Endothelial cell (in vitro differentiated cells): ENCODE data around the gene SCD5. TPM values are rescaled to one million over a fixed set of nuclear protein-coding genes. Genes with fewer than 3 reads are reported as not detected.

Experiments used
- DNase-seq: peaks from one replicate; pipeline ENCODE4 v3.0.0; 2021; ENCODE audit warnings: low spot score
- H3K27ac Mint-ChIP-seq: one replicate; pipeline ENCODE4 v1.8.0; 2021; ENCODE audit warnings: mixed read lengths, inconsistent platforms; ENCODE audit not compliant: unreplicated experiment
- H3K27me3 Mint-ChIP-seq: one replicate; pipeline ENCODE4 v1.8.0; 2021; ENCODE audit warnings: mild to moderate bottlenecking, moderate library complexity, mixed read lengths, inconsistent platforms; ENCODE audit not compliant: unreplicated experiment
- H3K36me3 Mint-ChIP-seq: one replicate; pipeline ENCODE4 v1.8.0; 2021; ENCODE audit warnings: mild to moderate bottlenecking, low read depth, mixed read lengths, inconsistent platforms; ENCODE audit not compliant: unreplicated experiment
- H3K4me1 Mint-ChIP-seq: one replicate; pipeline ENCODE4 v1.8.0; 2021; ENCODE audit warnings: mild to moderate bottlenecking, mixed read lengths, inconsistent platforms; ENCODE audit not compliant: unreplicated experiment
- H3K4me3 Mint-ChIP-seq: one replicate; pipeline ENCODE4 v1.8.0; 2021; ENCODE audit warnings: mild to moderate bottlenecking, mixed read lengths, inconsistent platforms; ENCODE audit not compliant: unreplicated experiment
- H3K9me3 Mint-ChIP-seq: one replicate; pipeline ENCODE4 v1.8.0; 2021; ENCODE audit warnings: mixed read lengths, inconsistent platforms; ENCODE audit not compliant: unreplicated experiment
- total RNA-seq: library from RNA; stranded (reverse); fragmentation: NEBNext Ultra II Directional; extraction: Animal tissue kit (Norgen Biotek cat#: 25700); gene quantifications from one replicate; pipeline ENCODE4 v1.2.1, GENCODE V29; 2021; ENCODE audit not compliant: unreplicated experiment
- TF ChIP-seq, protein P1 (sequence below): fragments of 200-600 bp; sonication (generic); IDR thresholded peaks from one replicate; pipeline ENCODE4 v1.5.0; 2021; ENCODE audit warnings: antibody characterized with exemption; ENCODE audit not compliant: unreplicated experiment

The SCD5 gene
- total RNA-seq, 1 donor from 2014 or later = 0.38 TPM

- Mint-ChIP-seq H3K27ac (no peak overlapping the region), H3K27me3 (peaks cover 8% of the 10 kb centered on the region), H3K9me3 (no peaks in the 10 kb centered on the region), H3K36me3 (no peaks in the 10 kb centered on the region), H3K4me3 (no peak overlapping the region), H3K4me1 (peaks cover 5% of the 10 kb centered on the region)
- no peak for DNase-seq
- TF ChIP-seq, protein P1, sequence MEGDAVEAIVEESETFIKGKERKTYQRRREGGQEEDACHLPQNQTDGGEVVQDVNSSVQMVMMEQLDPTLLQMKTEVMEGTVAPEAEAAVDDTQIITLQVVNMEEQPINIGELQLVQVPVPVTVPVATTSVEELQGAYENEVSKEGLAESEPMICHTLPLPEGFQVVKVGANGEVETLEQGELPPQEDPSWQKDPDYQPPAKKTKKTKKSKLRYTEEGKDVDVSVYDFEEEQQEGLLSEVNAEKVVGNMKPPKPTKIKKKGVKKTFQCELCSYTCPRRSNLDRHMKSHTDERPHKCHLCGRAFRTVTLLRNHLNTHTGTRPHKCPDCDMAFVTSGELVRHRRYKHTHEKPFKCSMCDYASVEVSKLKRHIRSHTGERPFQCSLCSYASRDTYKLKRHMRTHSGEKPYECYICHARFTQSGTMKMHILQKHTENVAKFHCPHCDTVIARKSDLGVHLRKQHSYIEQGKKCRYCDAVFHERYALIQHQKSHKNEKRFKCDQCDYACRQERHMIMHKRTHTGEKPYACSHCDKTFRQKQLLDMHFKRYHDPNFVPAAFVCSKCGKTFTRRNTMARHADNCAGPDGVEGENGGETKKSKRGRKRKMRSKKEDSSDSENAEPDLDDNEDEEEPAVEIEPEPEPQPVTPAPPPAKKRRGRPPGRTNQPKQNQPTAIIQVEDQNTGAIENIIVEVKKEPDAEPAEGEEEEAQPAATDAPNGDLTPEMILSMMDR = no peak
Observed at GRCh38 chr4:82644734-82645126, 153.9 kb downstream of the SCD5 start.

DNA sequence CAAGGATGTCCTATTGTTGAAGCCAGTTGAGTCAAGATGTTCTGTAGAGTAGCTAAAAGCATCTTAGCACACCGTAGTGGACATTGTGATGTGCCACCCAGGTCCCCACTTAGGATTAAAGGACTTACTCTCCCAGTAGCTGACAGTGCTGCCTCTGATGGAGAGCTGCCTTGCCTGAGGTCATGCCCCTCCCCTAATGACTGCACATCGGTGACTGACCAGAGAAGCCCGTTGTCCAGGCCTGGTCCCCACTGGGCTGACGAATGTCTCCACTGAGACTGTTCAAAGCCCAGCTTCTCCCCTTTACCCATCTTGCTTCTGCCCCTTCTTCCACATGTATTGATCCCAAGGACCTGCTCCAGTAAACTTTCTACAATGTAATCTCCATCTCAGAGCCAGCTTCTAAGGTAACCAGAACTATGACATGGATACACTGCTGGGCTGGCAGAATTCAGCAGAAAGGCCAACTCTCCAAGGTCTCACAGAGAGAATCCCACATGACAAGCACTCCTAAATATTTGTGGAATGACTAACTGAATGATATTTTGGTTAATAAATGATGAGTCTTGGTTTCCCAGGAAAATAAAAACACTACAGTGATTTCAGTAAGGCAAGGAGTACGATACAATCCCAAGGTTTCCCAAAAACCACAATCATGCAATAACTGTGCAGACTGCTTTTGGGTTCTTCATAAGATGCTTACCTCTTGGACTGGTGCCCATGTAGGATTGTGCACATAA lies 154.4 kb downstream of the SCD5 start:
- TF ChIP-seq, protein P1 = no peak
- Mint-ChIP-seq H3K4me1 (peaks cover 10% of the 10 kb centered on the region), H3K9me3 (no peaks in the 10 kb centered on the region), H3K27me3 (peaks cover 12% of the 10 kb centered on the region), H3K36me3 (no peaks in the 10 kb centered on the region), H3K27ac (no peak overlapping the region), H3K4me3 (no peak overlapping the region)
- no peak for DNase-seq

- Mint-ChIP-seq H3K9me3 (no peaks in the 10 kb centered on the region), H3K27ac (no peak overlapping the region), H3K36me3 (no peaks in the 10 kb centered on the region), H3K4me1 (peaks cover 10% of the 10 kb centered on the region), H3K27me3 (peaks cover 14% of the 10 kb centered on the region), H3K4me3 (no peak overlapping the region)
- no peak for DNase-seq
- TF ChIP-seq, protein P1 = no peak
Observed at GRCh38 chr4:82642331-82642730, 156.3 kb downstream of the SCD5 start.

DNA sequence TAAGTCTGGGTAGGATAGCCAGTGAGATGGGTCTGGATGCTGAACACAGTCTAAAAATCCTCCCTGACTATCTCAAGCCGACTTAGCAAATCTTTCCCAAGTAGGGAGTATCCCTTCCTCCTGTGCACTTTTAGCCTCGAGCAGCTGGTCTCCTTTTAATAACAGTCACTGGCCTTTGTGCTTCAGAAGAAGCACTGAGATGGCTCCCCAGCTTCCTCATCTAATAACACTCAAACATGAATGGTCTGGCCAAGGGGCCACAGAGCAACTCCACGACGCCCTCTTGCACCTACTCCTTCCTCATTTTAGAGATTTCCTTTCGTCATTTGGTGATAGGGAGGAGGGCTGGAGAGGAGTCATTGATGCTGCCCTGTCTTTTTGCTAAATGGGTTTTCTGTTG lies 158.1 kb downstream of the SCD5 start:
- DNase-seq = no peak

GRCh38 chr4:82639971-82640370 lies 158.6 kb downstream of the SCD5 start:
- Mint-ChIP-seq H3K27me3 (peaks cover 12% of the 10 kb centered on the region), H3K9me3 (no peaks in the 10 kb centered on the region), H3K27ac (no peak overlapping the region), H3K4me1 (peaks cover 10% of the 10 kb centered on the region), H3K36me3 (no peaks in the 10 kb centered on the region), H3K4me3 (no peak overlapping the region)
- DNase-seq = no peak
- TF ChIP-seq, protein P1 = no peak

More for the DNA sequence above, 158.1 kb downstream of the SCD5 start:
- H3K27me3 Mint-ChIP-seq = peaks cover 14% of the 10 kb centered on the region
- no peaks in the 10 kb centered on the region for H3K9me3 Mint-ChIP-seq
- H3K36me3 Mint-ChIP-seq = no peaks in the 10 kb centered on the region
- no peak overlapping the region for H3K4me3 Mint-ChIP-seq
- peaks cover 10% of the 10 kb centered on the region for H3K4me1 Mint-ChIP-seq
- H3K27ac Mint-ChIP-seq = no peak overlapping the region
- TF ChIP-seq, protein P1 = no peak
